GM19043 (cell line): ENCODE data around the gene RAB34.
"Not testable (repeated sequence)": the region's sequence is repeated elsewhere in the genome, so short reads cannot be mapped to it uniquely, and the experiment has no call there.

Experiments used
- ATAC-seq: cut with Tn5 transposase; IDR thresholded peaks from one replicate; pipeline ENCODE4 v1.9.1; 2021; ENCODE audit warnings: low read depth; ENCODE audit not compliant: unreplicated experiment

Gene RAB34

GRCh38 chr17:28746611-28747050 is 29.0 kb upstream of the RAB34 start:
- ATAC-seq: no peak

GRCh38 chr17:28745786-28746411 is 28.2 kb upstream of the RAB34 start:
- no peak for ATAC-seq

DNA sequence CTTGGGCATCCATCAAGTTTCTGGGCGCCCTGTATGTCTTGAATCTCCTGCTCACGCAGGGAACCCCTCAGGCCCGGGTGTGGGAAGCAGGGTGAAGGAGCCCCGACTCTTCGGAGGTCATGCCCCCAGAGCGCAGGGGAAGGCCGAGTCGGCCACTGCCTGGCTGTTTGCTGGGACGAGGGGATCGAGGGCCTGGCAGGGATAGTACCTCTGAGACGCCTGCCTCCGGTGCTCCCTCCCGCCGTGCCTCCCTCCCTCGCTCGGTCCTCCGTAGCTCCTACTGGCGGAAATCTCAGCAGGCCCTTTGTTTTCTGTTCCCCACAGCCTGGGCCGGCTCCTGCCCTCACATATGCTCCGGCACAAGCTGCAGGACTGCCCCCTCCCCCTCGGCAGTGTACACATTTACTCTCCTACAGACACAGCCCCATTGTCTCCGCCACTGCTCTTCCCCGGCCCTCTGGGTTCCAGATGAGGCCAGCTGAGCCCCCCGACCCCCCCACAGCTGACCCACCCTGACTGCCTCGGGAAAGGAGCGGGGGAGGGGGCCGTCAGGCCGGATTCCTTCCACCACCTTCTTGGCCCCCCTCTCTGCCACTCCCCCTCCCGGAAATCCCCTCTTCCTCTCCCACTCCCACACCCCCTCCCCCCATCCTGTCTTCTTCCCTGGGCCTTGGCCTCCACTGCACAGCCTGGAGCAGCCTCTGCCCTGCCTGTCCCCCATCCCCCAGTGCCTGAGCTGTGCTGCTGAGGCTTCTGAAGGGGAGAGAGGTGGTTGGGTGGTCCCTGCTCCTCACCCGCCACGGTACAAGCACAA is 27.5 kb upstream of the RAB34 start:
- no peak for ATAC-seq

DNA sequence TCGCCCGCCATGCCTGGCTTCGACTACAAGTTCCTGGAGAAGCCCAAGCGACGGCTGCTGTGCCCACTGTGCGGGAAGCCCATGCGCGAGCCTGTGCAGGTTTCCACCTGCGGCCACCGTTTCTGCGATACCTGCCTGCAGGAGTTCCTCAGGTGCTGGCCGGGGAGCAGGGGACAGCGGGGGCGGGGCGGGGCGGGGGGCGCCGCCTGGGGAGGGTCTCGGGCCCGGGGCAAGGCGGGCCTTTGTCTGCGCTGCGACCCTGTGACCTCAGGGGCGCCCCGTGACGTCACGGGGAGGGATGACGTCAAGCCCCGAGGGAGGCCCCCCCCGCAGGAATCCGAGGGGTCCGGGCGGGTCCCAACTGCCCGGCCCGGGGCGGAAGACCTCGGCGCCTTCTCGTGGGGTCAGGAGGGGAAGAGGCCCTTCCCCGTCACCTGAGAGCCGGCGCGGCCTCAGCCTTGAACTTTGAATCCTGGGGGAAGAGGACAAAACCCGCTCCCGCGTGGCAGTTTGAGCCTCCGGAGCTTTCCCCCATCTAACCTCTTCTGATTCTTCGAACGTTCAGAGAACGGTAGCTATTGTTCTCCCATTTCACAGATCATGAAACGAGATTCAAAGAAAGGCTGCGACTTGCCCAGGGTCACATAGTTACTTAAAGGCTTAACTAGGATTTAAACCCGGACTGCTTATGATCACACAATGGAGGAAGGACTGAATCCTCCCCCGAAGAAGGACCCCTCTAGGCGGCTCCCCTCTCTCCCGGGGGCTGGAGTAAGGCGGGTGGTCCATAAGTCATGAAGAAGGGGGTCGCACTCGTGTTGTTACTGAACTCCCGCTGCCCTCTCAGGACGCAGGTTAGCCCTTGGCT is 26.7 kb upstream of the RAB34 start:
- no peak for ATAC-seq

GRCh38 chr17:28743243-28744103 is 25.8 kb upstream of the RAB34 start, which contains the start of gene TRAF4:
TSS of gene TRAF4 (plus strand) at chr17:28744011. CDS start at chr17:28744113, 102 bp downstream.
- peak; percentile 45 for ATAC-seq

- ATAC-seq: no peak
Measured at GRCh38 chr17:28741358-28742349, 24.0 kb upstream of the RAB34 start.

GRCh38 chr17:28740406-28741357 is 23.0 kb upstream of the RAB34 start:
- ATAC-seq: no peak

DNA sequence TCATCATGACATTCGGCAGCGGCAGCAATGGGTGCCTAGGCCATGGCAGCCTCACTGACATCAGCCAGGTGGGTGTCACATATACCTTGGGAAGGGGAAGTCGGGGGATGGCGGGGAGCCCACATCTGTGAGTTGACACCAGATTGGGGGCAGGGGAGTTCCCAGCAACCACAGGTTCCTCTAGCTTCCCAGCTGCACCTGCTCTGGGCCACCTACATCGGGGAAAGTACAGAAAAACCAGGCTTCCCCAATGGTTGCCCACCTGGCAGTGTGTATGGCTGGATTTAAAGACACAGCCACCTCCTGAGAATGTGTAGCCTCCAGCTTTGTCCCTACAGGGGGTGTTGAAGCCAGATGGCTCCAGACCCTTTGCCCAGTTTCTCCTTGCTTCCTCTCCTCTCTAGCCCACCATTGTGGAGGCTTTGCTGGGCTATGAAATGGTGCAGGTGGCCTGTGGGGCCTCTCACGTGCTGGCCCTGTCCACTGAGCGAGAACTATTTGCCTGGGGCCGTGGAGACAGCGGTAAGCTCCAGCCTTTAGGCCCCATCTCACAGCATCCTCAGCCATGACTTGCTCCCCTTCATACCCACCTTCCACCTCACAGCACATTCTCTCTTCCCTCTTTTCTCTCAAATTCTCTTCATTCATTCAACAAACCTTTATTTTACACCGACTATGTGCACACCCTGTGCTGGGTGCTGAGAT is 21.2 kb upstream of the RAB34 start:
- ATAC-seq: no peak

DNA sequence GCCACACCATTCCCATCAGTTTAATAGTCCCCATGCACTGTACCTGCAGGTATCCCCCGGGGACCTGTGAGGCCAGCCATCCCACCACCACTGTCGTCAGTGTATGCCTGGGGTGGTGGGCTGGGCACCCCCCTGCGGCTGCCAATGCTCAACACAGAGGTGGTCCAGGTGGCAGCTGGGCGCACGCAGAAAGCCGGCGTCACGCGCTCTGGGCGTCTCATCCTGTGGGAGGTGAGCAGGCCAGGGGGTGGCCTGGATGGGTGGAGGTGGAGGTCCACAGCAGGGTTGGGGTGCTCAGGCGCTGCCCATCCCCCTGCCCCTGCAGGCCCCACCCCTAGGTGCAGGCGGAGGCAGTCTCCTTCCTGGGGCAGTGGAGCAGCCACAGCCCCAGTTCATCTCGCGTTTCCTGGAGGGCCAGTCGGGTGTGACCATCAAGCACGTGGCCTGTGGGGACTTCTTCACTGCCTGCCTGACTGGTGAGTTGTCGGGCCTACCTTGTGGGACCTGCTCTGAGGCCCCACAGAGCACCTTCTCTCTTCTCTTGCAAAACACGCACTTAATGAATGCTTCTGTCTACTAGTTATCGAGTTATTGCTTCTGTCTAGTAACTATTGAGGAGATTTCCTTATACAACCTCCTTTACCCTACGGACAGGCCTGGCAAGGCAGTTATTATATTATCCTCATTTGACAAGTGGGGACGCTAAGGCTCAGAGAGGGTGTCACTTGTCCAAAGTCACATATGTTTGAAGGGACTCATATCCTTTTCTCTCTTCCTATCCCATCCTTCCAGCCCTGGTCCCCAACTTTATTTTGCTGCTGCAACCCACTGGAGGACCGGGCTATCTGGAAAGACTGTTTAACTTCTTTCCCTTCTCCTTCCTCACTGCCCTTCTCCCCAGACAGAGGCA is 20.4 kb upstream of the RAB34 start:
- peak; percentile 64 for ATAC-seq

DNA sequence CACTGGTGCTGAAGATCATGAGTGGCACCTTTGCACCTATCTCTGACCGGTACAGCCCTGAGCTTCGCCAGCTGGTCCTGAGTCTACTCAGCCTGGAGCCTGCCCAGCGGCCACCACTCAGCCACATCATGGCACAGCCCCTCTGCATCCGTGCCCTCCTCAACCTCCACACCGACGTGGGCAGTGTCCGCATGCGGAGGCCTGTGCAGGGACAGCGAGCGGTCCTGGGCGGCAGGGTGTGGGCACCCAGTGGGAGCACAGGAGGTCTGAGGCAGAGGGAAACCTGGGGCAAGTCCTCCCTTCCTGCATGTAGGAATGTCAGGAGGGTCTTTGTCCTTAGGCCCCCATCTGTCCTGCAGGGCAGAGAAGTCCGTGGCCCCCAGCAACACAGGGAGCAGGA is 19.6 kb upstream of the RAB34 start:
- ATAC-seq: no peak

DNA sequence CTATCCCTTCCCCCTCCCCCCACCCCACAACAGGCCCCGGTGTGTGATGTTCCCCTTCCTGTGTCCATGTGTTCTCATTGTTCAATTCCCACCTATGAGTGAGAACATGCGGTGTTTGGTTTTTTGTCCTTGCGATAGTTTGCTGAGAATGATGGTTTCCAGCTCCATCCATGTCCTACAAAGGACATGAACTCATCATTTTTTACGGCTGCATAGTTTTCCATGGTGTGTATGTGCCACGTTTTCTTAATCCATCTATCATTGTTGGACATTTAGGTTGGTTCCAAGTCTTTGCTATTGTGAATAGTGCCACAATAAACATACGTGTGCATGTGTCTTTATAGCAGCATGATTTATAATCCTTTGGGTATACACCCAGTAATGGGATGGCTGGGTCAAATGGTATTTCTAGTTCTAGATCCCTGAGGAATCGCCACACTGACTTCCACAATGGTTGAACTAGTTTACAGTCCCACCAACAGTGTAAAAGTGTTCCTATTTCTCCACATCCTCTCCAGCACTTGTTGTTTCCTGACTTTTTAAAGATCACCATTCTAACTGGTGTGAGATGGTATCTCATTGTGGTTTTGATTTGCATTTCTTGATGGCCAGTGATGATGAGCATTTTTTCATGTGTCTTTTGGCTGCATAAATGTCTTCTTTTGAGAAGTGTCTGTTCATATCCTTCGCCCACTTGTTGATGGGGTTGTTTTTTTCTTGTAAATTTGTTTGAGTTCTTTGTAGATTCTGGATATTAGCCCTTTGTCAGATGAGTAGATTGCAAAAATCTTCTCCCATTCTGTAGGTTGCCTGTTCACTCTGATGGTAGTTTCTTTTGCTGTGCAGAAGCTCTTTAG is 18.5 kb upstream of the RAB34 start:
- ATAC-seq: not testable (repeated sequence)

DNA sequence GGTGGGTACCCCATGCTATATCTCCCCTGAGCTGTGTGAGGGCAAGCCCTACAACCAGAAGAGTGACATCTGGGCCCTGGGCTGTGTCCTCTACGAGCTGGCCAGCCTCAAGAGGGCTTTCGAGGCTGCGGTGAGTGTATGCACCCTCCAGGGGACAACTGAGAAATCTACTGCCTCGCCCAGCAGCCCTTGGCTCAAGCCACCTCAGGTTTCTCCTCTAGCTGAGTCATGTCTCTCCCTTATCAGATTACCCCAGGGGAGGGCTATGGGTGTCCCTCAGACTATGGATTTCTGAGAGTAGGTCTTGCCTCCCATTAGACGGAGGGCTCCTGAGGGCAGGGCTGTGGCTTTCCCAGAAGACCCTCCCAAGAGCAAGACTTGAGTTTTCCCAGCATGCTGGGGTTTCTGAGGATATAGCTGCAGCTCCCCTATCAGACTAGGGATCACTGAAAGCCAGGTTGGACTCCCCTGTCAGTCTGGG is 17.6 kb upstream of the RAB34 start:
- ATAC-seq: no peak

DNA sequence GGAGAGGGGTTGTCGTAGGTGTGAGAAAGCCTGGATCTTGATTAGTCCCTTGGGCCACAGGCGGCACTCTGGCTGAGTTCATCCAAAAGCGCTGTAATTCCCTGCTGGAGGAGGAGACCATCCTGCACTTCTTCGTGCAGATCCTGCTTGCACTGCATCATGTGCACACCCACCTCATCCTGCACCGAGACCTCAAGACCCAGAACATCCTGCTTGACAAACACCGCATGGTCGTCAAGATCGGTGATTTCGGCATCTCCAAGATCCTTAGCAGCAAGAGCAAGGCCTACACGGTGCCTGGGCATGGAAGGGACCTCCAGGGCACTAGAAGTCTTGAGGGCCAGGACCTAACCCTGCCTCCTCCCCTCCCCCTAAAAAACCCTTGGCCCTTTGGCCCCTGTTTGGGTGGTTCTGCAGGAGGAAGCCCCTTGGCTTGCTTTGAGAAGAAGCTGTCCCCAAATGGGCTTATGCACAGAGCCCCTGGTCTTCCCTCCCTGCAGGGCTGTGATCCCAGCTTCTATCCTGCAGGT is 17.1 kb upstream of the RAB34 start:
- ATAC-seq: no peak

- no peak for ATAC-seq
Measured at GRCh38 chr17:28733346-28733745, 15.7 kb upstream of the RAB34 start.

GRCh38 chr17:28729950-28730330 is 12.3 kb upstream of the RAB34 start:
- no peak for ATAC-seq
